GM19238 (cell line): Measurements from ENCODE around the gene SLC17A5.
"Not testable (repeated sequence)": the region's sequence is repeated elsewhere in the genome, so short reads cannot be mapped to it uniquely, and the experiment has no call there.

ENCODE experiments used
- DNase-seq: peaks from one replicate; pipeline ENCODE4 v3.0.0; 2011; ENCODE audit warnings: low spot score; ENCODE audit not compliant: insufficient read length

The SLC17A5 gene

GRCh38 chr6:73653571-73654424 lies at the start of gene SLC17A5:
Gene SLC17A5 (minus strand): TSS chr6:73653992. CDS start chr6:73653886, 106 bp downstream.
- DNase-seq = peak; percentile 84

GRCh38 chr6:73703466-73703865 lies 49.7 kb upstream of the SLC17A5 start:
- DNase-seq = no peak

- DNase-seq = no peak
Observed at GRCh38 chr6:73702444-73702843, 48.7 kb upstream of the SLC17A5 start.

GRCh38 chr6:73699676-73700459 lies 46.1 kb upstream of the SLC17A5 start:
- DNase-seq = no peak

GRCh38 chr6:73696966-73697655 lies 43.3 kb upstream of the SLC17A5 start:
- DNase-seq = no peak

GRCh38 chr6:73695619-73696421 lies 42.0 kb upstream of the SLC17A5 start, which contains the start of gene CD109:
Gene CD109 (plus strand): TSS chr6:73696203. CDS start chr6:73696216, 13 bp downstream.
- peak; percentile 19 for DNase-seq

- no peak for DNase-seq
Observed at GRCh38 chr6:73694711-73695411, 41.1 kb upstream of the SLC17A5 start.

- no peak for DNase-seq
Observed at GRCh38 chr6:73691512-73691911, 37.7 kb upstream of the SLC17A5 start.

GRCh38 chr6:73690056-73690455 lies 36.3 kb upstream of the SLC17A5 start:
- DNase-seq = no peak

- no peak for DNase-seq
Observed at GRCh38 chr6:73688351-73688750, 34.6 kb upstream of the SLC17A5 start.

GRCh38 chr6:73683574-73683973 lies 29.8 kb upstream of the SLC17A5 start:
- not testable (repeated sequence) for DNase-seq

GRCh38 chr6:73680289-73680918 lies 26.6 kb upstream of the SLC17A5 start:
- no peak for DNase-seq

- DNase-seq = not testable (repeated sequence)
Observed at GRCh38 chr6:73679846-73680245, 26.1 kb upstream of the SLC17A5 start.

- no peak for DNase-seq
Observed at GRCh38 chr6:73679009-73679408, 25.2 kb upstream of the SLC17A5 start.

GRCh38 chr6:73675466-73676098 lies 21.8 kb upstream of the SLC17A5 start:
- peak; percentile 38 for DNase-seq

- DNase-seq = no peak
Observed at GRCh38 chr6:73671911-73672685, 18.3 kb upstream of the SLC17A5 start.

- no peak for DNase-seq
Observed at GRCh38 chr6:73669005-73669404, 15.2 kb upstream of the SLC17A5 start.

- no peak for DNase-seq
Observed at GRCh38 chr6:73667798-73668197, 14.0 kb upstream of the SLC17A5 start.
